CD4-positive, CD25-positive, alpha-beta regulatory T cell (primary cell): ENCODE measurements around the gene TRPC4AP. TPM values are rescaled to one million over a fixed set of nuclear protein-coding genes. Genes with fewer than 3 reads are reported as not detected.

Experiments
- ATAC-seq, 2 donors: fragments of 150-1000 bp; cut with Tn5 transposase; one replicate each; pipeline ENCODE4 v1.10.0; 2021; ENCODE audit warnings: low read depth in 2 of 2, moderate number of reproducible peaks in 2 of 2, moderate library complexity in 1 of 2
- DNase-seq, 3 donors: peaks; one replicate each; pipeline versions ENCODE4 v3.0.0 to v3.0.0-alpha.2; 2012 to 2022; ENCODE audit warnings: mixed read lengths in 1 of 3
- H3K27ac ChIP-seq: one replicate; pipeline ENCODE4 v1.7.0; 2013; ENCODE audit warnings: mild to moderate bottlenecking, low read length; ENCODE audit not compliant: insufficient read depth, poor library complexity, severe bottlenecking
- H3K27me3 ChIP-seq: one replicate; pipeline ENCODE4 v1.7.0; 2013; ENCODE audit warnings: low read length; ENCODE audit not compliant: control insufficient read depth, insufficient read depth
- H3K36me3 ChIP-seq: one replicate; pipeline ENCODE4 v1.7.0; 2013; ENCODE audit warnings: mild to moderate bottlenecking, low read length, moderate library complexity; ENCODE audit not compliant: control insufficient read depth, insufficient read depth
- H3K4me1 ChIP-seq: 2 replicates; pipeline ENCODE4 v1.7.0; 2013; ENCODE audit warnings: mild to moderate bottlenecking, low read length; ENCODE audit not compliant: insufficient read depth, control insufficient read depth, poor library complexity, severe bottlenecking
- H3K4me3 ChIP-seq: one replicate; pipeline ENCODE4 v1.7.0; 2013; ENCODE audit warnings: low read depth, mild to moderate bottlenecking, low read length, moderate library complexity
- H3K9me3 ChIP-seq, 2 experiments: 1 replicate in 1 of 2; 2 replicates in 1 of 2; pipeline ENCODE4 v1.7.0; 2013; ENCODE audit warnings: low read length in 2 of 2, mild to moderate bottlenecking in 1 of 2, moderate library complexity in 1 of 2; ENCODE audit not compliant: control insufficient read depth in 2 of 2
- H3K27ac Mint-ChIP-seq, 3 donors: one replicate each; pipeline ENCODE4 v1.8.0; 2020 to 2022; ENCODE audit warnings: mild to moderate bottlenecking in 3 of 3, mixed read lengths in 3 of 3, moderate library complexity in 2 of 3
- H3K27me3 Mint-ChIP-seq: one replicate; pipeline ENCODE4 v1.8.0; 2022; ENCODE audit warnings: mild to moderate bottlenecking, mixed read lengths
- H3K36me3 Mint-ChIP-seq: one replicate; pipeline ENCODE4 v1.8.0; 2020; ENCODE audit warnings: mixed read lengths
- H3K4me1 Mint-ChIP-seq, 4 donors: one replicate each; pipeline ENCODE4 v1.8.0; 2020 to 2022; ENCODE audit warnings: mixed read lengths in 4 of 4, mild to moderate bottlenecking in 1 of 4
- H3K4me3 Mint-ChIP-seq, 4 donors: one replicate each; pipeline ENCODE4 v1.8.0; 2020 to 2022; ENCODE audit warnings: mild to moderate bottlenecking in 4 of 4, mixed read lengths in 4 of 4, moderate library complexity in 3 of 4
- H3K9me3 Mint-ChIP-seq, 7 donors: one replicate each; pipeline ENCODE4 v1.8.0; 2020 to 2022; ENCODE audit warnings: mixed read lengths in 7 of 7, mild to moderate bottlenecking in 3 of 7, moderate library complexity in 2 of 7
- polyA plus RNA-seq, 4 donors: library from polyadenylated mRNA; unstranded; fragments of 300-500 nt; fragmentation: Illumina TruSeq; gene quantifications; one replicate each; pipeline ENCODE4 v1.2.3, GENCODE V29; 2021
- total RNA-seq: library from RNA; stranded (reverse); gene quantifications from one replicate; pipeline ENCODE4 v1.2.3, GENCODE V29; 2022

TRPC4AP gene
- total and polyA plus RNA-seq, 5 donors from 2014 or later: 58.7 to 76.4 (median 61.2) TPM

DNA sequence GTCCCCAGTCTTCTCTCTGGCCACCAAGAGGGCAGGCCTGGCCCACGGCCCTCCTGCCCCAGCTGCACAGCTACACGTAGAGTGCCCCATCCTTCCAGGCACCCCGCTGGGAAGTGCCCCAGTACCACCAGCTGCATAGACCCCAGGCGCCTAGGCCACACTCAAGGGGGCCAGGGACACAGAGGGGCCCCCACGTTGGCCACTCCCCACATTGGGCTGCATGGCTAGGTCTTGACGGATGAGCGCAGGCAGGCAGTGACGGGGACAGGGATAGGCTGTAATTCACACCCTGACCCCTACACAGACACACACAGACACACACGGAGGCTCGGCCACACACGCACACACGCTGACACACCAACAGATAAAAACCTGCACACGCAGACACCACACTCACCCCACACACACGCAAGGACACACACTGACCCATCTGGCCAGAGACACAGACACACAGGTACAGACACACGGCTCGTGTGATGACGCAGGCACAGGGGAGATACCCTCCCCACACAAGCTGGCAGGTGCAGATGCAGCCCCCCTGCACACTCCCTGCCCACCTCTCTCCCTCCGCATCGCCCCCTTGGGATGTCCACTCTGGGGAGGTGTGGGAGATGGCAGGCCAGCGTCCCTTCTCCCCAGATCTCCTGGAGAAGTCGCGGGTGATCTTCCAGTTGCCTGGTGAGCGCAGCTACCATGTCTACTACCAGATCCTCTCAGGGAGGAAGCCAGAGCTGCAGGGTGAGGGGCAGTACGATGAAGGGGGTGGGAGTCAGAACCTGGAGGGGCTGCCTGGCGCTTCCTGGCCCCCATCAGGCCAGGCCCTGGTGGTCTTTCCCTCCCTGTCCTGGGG, 106.9 kb downstream of the TRPC4AP start:
- no peak for ATAC-seq
- no peaks in the 10 kb centered on the region for H3K27me3 ChIP-seq
- no peak overlapping the region for H3K4me3 ChIP-seq
- no peak overlapping the region for H3K27ac ChIP-seq
- no peak for DNase-seq
- no peaks in the 10 kb centered on the region for H3K9me3 ChIP-seq
- no peaks in the 10 kb centered on the region for H3K36me3 Mint-ChIP-seq
- peak overlapping the region in 2 of 3 donors; percentile 56 to 89 for H3K27ac Mint-ChIP-seq
- H3K9me3 Mint-ChIP-seq: no peaks in the 10 kb centered on the region
- no peaks in the 10 kb centered on the region for H3K36me3 ChIP-seq
- no peak overlapping the region for H3K4me3 Mint-ChIP-seq
- H3K4me1 ChIP-seq: no peaks in the 10 kb centered on the region
- peaks cover 19% of the 10 kb centered on the region for H3K27me3 Mint-ChIP-seq
- peaks cover 0 to 6% (median 0%) of the 10 kb centered on the region in 4 donors for H3K4me1 Mint-ChIP-seq

GRCh38 chr20:34984756-34985261, 107.8 kb downstream of the TRPC4AP start:
- H3K4me1 Mint-ChIP-seq: peaks cover 0 to 6% (median 0%) of the 10 kb centered on the region in 4 donors

DNA sequence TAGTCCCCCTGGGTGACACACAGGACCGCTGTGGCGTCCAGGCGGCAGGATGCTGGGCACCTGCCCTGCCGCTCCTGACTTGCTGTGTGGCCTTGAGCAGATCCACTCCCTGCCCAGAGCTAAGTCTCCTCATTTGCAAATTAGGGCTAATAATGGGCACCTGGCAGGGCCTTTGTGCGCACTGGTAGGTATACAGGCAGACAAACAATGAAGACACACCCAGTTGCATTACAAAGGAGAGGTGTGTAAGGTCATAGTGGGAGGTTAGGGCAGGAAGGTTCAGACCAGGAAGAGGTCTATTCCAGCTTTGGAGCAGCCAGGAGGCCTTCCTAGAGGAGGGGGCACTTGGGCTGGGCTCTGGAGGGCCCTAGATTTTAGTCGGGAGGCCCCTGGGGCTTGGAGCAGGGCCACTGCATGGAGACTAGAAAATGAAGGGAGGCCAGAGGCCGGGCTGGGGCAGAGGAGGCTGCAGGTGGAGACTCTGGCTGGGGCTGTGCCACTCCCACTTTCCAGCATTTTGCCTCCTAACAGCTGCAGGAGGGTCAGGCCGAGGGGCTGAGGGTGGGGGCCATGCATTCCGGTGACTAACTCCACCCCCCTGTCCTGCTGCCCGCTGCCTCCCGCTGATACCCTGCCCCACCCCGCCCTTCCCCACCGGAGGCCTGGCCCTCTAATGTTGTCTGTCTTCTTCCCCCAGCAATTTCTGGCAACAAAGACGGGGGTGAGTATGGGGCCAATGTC, 108.4 kb downstream of the TRPC4AP start:
- Histone ChIP-seq H3K27me3 (no peaks in the 10 kb centered on the region), H3K4me3 (no peak overlapping the region), H3K4me1 (no peaks in the 10 kb centered on the region), H3K9me3 (no peaks in the 10 kb centered on the region), H3K36me3 (no peaks in the 10 kb centered on the region), H3K27ac (no peak overlapping the region)
- H3K27ac Mint-ChIP-seq: peak overlapping the region in 1 of 3 donors; percentile 80
- peaks cover 0 to 6% (median 0%) of the 10 kb centered on the region in 4 donors for H3K4me1 Mint-ChIP-seq
- peaks cover 19% of the 10 kb centered on the region for H3K27me3 Mint-ChIP-seq
- H3K9me3 Mint-ChIP-seq: no peaks in the 10 kb centered on the region
- ATAC-seq (no peak), DNase-seq (no peak)
- H3K4me3 Mint-ChIP-seq: no peak overlapping the region
- H3K36me3 Mint-ChIP-seq: no peaks in the 10 kb centered on the region

More at GRCh38 chr20:34984756-34985261, 107.8 kb downstream of the TRPC4AP start:
- Histone ChIP-seq H3K9me3 (no peaks in the 10 kb centered on the region), H3K36me3 (no peaks in the 10 kb centered on the region), H3K4me3 (no peak overlapping the region), H3K27ac (no peak overlapping the region), H3K27me3 (no peaks in the 10 kb centered on the region), H3K4me1 (no peaks in the 10 kb centered on the region)
- no peaks in the 10 kb centered on the region for H3K36me3 Mint-ChIP-seq
- no peaks in the 10 kb centered on the region for H3K9me3 Mint-ChIP-seq
- ATAC-seq: no peak
- no peak overlapping the region for H3K4me3 Mint-ChIP-seq
- DNase-seq: no peak
- H3K27ac Mint-ChIP-seq: no peak overlapping the region
- peaks cover 19% of the 10 kb centered on the region for H3K27me3 Mint-ChIP-seq

GRCh38 chr20:34983089-34983820, 109.4 kb downstream of the TRPC4AP start:
- no peak for DNase-seq
- no peaks in the 10 kb centered on the region for H3K9me3 Mint-ChIP-seq
- Histone ChIP-seq H3K36me3 (no peaks in the 10 kb centered on the region), H3K4me3 (no peak overlapping the region), H3K27me3 (no peaks in the 10 kb centered on the region), H3K4me1 (no peaks in the 10 kb centered on the region), H3K9me3 (no peaks in the 10 kb centered on the region), H3K27ac (no peak overlapping the region)
- peaks cover 19% of the 10 kb centered on the region for H3K27me3 Mint-ChIP-seq
- peak overlapping the region in 1 of 3 donors; percentile 56 for H3K27ac Mint-ChIP-seq
- H3K4me3 Mint-ChIP-seq: no peak overlapping the region
- peaks cover 0 to 6% (median 0%) of the 10 kb centered on the region in 4 donors for H3K4me1 Mint-ChIP-seq
- ATAC-seq: no peak
- H3K36me3 Mint-ChIP-seq: no peaks in the 10 kb centered on the region

GRCh38 chr20:34982270-34983088, 110.1 kb downstream of the TRPC4AP start:
- Mint-ChIP-seq H3K9me3 (no peaks in the 10 kb centered on the region), H3K36me3 (no peaks in the 10 kb centered on the region), H3K27me3 (peaks cover 19% of the 10 kb centered on the region), H3K4me3 (no peak overlapping the region), H3K27ac (no peak overlapping the region), H3K4me1 (peaks cover 0 to 6% (median 0%) of the 10 kb centered on the region in 4 donors)
- Histone ChIP-seq H3K27ac (no peak overlapping the region), H3K36me3 (no peaks in the 10 kb centered on the region), H3K27me3 (no peaks in the 10 kb centered on the region), H3K4me3 (no peak overlapping the region), H3K4me1 (no peaks in the 10 kb centered on the region), H3K9me3 (no peaks in the 10 kb centered on the region)
- no peak for ATAC-seq
- no peak for DNase-seq

DNA sequence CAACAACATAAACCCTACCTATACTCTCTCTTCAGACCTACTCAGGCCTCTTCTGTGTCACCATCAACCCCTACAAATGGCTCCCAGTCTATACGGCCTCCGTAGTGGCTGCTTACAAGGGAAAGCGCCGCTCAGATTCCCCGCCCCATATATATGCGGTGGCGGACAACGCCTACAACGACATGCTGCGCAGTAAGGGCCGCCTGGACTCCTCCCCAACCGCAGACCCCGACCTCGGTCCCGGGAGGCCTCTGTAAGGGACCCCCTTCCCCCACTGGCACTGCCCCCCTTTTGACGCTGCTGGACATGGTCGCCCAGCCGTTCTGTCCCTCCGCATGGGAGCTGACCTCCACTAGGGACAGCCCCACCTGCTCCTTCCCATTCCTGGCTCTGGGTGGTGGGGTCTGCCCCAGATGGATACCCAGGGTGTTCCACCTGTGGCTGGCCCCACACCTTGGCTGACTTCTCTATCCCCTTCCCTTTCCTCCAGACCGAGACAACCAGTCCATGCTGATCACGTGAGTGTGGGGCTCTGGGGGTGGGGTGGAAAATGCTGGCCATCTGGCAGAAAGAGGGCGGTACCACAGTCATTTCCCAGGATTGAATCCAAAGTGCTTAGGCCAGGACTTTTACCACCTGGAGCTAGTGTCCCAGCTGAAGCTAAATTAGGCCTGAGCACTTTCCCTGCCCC, 111.9 kb downstream of the TRPC4AP start:
- Histone ChIP-seq H3K4me1 (no peaks in the 10 kb centered on the region), H3K36me3 (no peaks in the 10 kb centered on the region), H3K27me3 (no peaks in the 10 kb centered on the region), H3K9me3 (no peaks in the 10 kb centered on the region), H3K27ac (no peak overlapping the region), H3K4me3 (no peak overlapping the region)
- Mint-ChIP-seq H3K4me3 (no peak overlapping the region), H3K27me3 (peaks cover 26% of the 10 kb centered on the region), H3K36me3 (no peaks in the 10 kb centered on the region), H3K9me3 (no peaks in the 10 kb centered on the region), H3K27ac (no peak overlapping the region), H3K4me1 (peaks cover 0 to 4% (median 0%) of the 10 kb centered on the region in 4 donors)
- ATAC-seq: no peak
- no peak for DNase-seq
